HL-60/S4 treated with phorbol 12-myristate 13-acetate at 8.2 ng/mL for 4 days and 3 days (cell line): ENCODE data around the gene ATF3.
"Not testable (repeated sequence)": the region's sequence is repeated elsewhere in the genome, so short reads cannot be mapped to it uniquely, and the experiment has no call there.

Experiments used
- in situ Hi-C: fragments of 300-500 bp; cut with MboI; formaldehyde crosslinking; loops from 2 replicates; pipeline ENCODE4 v1.15.0; 2022; ENCODE audit warnings: low sequenced_read_pairs

Gene ATF3

DNA sequence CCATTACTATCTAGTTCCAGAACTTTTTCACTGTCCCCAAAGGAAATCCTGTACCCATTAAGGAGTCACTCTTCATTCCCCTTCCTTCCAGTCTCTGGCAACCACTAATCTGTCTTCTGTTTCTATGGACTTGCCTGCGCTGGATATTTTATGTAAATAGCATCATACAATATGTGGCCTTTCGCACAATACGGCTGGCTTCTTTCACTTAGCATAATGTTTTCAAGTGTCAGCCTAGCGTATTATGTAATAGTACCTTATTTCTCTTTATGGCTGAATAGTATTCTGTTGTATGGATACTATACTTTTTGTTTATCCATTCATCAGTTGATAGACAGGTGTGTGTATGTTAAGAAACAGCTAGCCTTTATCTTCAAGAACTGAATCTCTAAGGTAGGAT is 14.3 kb downstream of the ATF3 start:
- in situ Hi-C loops, result loop anchor here (25.0 kb wide), 1 partner anchor 136 kb away; no protein-coding TSS in a partner anchor

- in situ Hi-C loops, result loop anchor here (25.0 kb wide), 1 partner anchor 136 kb away; no protein-coding TSS in a partner anchor
Observed at GRCh38 chr1:212623603-212624002, 15.0 kb downstream of the ATF3 start.

- in situ Hi-C loops, result loop anchor here (25.0 kb wide), 1 partner anchor 138 kb away; no protein-coding TSS in a partner anchor
Observed at GRCh38 chr1:212624976-212625501, 16.5 kb downstream of the ATF3 start.

- in situ Hi-C loops, result no loop called here
Observed at GRCh38 chr1:212625781-212626450, 17.4 kb downstream of the ATF3 start.

GRCh38 chr1:212628046-212628445 is 19.5 kb downstream of the ATF3 start:
- in situ Hi-C loops, result no loop called here

DNA sequence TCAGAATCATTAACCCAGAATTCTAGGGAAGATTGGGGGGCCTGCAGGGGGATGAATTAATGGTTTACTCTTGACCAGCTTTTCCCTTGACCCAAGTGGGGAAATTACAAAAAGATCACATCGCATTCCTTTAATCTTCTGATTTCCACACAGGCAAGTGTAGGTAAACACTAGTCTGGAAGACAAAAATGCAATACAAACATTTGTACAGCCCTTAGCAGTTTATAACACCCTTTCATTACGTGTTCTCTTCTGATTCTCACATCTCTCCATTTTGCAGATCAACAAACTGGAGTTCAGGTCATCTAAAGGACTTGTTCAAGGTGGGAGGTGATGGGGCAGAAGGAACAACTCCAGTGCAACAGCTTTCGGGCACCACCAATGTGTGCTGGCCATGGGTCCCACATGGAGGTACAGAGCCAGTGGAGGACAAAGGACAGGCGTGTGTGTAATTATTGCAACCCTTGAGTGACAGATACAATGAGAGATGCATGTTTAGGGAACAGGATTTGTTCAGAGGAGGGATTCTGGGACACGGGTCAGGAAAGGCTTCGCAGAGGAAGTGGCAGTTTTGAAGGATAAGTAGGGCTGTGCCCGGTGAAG is 20.4 kb downstream of the ATF3 start:
- in situ Hi-C loops, result no loop called here

DNA sequence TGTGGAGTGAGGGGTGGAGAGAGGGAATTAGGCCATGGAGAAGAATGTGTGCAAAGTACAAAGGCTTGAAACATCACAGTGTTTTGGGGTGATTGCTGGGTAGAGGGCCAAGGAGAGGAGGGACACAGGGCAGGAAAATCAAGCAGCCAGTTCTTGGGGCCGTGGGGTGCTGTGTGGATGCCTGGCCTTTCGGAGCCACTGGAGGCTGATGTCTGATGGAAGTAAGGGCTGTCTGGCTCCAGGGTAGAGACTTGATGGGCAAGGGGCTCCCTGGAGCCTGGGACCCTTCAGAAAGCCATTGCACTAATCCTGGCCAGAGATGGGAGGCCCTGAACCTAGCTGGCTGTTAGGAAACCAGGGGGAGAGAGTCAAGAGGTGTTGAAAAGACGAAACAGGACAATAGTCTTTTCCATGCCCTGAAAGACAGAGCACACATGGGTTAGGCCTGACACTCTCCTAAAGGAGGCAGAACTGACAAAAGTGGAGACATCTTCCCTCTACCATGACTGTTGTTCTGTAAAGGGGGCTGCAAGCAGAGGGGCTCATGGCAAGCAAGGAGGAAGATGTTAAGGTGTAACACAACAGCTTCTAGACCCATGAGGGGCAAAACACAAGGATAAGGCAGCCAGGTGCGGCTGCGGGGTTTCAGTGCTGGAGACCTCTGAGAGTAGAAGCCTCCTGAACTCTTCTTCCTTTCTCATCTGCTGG is 21.0 kb downstream of the ATF3 start:
- in situ Hi-C loops, result no loop called here

GRCh38 chr1:212630158-212630900 is 21.8 kb downstream of the ATF3 start:
- in situ Hi-C loops, result no loop called here

DNA sequence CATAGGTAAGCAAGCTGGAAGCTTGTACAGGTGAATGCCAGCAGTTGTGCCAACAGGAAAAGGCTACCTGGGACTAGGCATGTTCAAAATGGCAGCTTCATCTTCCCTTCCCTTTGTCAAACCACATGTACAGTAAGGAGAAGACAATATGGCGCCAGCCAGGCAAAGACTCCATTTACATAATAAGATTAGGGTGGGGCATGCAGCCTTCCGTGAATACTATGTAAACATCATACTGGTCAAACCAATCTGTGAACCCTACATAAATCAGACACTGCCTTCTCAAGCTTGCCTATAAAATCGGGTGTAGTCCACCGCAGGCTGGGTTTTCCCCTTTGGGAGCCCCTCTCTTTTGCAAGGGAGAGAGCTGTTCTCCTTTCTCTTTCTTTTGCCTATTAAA is 24.6 kb downstream of the ATF3 start:
- in situ Hi-C loops, result no loop called here

DNA sequence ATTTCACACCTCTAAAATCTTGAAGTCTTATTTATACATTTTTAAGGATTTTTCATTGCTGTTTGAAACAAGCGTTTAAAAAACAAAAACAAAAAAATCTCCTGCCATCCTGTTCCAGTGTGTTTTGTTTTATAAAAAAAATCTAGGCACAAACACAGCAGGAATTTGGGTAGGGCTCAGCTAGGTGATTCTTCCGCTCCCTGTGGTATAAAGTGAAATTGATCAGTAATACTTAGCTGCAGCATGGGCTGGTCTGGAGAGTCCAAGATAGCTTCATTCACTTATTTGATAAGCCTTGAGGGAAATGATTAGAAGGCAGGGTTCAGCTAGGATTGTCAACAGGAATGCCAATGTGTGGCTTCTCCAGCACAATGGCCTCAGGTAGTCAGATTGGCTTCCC is 25.7 kb downstream of the ATF3 start:
- in situ Hi-C loops, result no loop called here

DNA sequence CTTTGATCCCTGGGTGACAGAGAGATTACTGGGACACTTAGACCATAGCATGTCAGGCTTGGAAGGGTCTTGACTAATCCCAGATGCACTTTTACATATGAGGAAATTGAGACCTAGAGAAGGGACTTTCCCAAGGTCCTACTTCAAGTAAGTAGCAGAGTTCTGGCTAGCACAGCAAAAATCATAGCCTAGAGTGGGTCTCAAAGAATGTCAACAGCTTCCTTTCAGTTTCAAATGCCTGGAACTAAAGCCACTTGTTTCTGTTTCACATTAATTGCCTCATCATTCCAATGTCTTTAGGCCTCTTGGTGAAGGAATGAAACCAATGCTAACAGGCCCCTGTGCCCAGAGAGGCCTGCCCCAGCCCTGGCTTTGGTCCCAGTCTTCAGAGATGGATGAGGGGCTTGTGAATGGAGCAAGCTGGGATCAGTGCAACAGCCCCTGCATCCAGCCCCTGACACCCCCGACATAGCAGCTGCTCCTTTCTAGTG is 26.6 kb downstream of the ATF3 start:
- in situ Hi-C loops, result no loop called here

DNA sequence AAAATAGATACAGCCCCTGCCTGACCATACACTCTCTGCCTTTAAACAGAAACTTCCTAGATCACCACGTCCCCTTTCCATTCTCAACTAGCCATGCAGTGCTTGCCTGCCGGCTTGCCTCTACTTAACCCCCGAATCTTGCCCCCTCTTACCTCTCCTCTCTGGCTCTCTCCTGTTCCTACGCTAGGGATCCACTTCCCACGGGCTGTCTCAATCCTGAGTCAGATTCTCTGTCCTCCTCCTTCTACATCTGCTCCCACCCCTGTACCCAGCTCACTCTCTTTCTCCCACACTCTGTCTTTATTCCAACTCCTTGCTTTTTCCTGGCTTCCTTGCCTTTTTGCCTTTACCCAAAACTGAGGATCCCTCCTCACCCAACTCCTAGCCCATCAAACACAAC is 29.3 kb downstream of the ATF3 start:
- in situ Hi-C loops, result no loop called here

DNA sequence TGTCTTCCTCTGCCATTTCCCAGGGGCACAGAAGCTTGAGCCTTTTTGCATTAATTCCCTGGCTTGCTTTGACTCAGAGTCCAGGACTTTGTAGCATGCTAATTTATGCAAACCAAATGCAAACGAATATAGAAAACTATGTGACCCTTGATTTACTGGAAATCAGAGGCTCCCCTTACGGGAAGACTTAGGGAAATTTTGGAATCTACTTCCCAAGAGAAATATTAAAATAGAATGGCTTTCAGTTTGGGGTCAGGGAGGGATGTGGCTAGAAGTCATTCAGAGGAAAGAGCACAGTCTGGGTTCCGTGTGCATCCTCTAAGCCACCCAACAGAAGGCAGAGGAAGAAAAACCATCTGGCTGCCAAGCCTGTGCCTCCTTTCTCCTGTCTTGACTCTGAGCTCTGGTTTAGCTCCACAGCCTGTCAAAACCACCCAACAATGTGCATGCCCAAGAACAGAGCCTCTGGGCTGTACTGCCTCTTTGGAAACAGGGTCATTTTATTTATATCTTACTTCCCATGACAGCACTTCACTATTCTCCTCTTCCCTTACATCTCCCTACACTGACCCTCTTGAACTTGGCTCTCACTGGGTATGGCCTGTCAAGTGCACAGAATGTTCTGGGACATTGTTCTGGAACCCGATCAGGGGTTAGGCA is 30.1 kb downstream of the ATF3 start:
- in situ Hi-C loops, result no loop called here

DNA sequence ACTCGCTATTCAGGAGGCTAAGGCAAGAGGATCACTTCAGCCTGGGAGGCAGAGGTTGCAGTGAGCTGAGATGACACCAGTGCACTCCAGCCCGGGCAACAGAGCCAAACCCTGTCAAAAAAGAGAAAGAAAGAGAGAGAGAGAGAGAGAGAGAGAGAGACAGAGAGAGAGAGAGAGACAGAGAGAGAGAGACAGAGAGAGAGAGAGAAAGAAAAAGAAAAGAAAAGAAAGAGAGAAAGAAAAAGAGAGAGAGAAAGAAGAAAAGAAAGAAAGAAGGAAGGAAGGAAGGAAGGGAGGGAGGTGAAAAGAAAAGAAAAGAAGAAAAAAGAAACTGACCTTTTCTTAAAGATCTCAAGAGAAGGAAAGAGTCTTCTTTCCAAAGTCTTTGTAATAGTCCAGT is 31.0 kb downstream of the ATF3 start:
- in situ Hi-C loops, result not testable (repeated sequence)

GRCh38 chr1:212640223-212640878 is 31.8 kb downstream of the ATF3 start:
- in situ Hi-C loops, result no loop called here

DNA sequence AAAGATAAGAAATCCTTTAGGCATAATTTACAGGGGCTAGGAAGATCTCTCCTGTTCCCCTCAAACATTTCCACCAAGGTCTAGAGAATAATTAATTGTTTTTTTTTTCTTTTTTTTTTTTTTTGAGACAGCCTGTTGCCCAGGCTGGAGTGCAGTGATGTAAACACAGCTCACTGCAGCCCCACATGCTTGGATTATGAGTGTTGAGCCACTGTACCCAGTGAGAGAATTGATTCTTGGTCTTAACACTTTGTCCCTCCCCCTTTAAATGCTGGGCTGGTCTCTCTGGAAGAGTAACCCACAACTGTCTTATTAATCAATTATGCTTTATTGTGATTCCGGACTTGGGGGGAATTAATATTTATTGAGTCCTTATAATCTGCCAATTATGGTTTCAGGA is 33.4 kb downstream of the ATF3 start:
- in situ Hi-C loops, result no loop called here

GRCh38 chr1:212643877-212644276 is 35.3 kb downstream of the ATF3 start:
- in situ Hi-C loops, result no loop called here

- in situ Hi-C loops, result no loop called here
Observed at GRCh38 chr1:212644866-212645545, 36.4 kb downstream of the ATF3 start.
